Colonic mucosa (tissue), 4 donors: ENCODE measurements around the gene CACNA1H. TPM values are rescaled to one million over a fixed set of nuclear protein-coding genes. Genes with fewer than 3 reads are reported as not detected.

Experiments used
- DNase-seq: peaks from one replicate; pipeline ENCODE4 v3.0.0-alpha.2; 2020
- H3K27ac ChIP-seq: fragments of 200-600 bp; one replicate; pipeline ENCODE4 v1.8.0; 2021
- H3K27me3 ChIP-seq: fragments of 200-600 bp; one replicate; pipeline ENCODE4 v1.8.0; 2021
- H3K36me3 ChIP-seq: fragments of 200-600 bp; one replicate; pipeline ENCODE4 v1.8.0; 2021
- H3K4me1 ChIP-seq: fragments of 200-600 bp; one replicate; pipeline ENCODE4 v1.8.0; 2021; ENCODE audit warnings: mild to moderate bottlenecking
- H3K4me3 ChIP-seq: fragments of 200-600 bp; one replicate; pipeline ENCODE4 v1.8.0; 2021
- H3K9ac ChIP-seq, 2 donors: one replicate each; pipeline ENCODE4 v1.7.0; 2013; ENCODE audit warnings: control low read depth in 2 of 2, low read depth in 2 of 2, low read length in 2 of 2
- H3K9me3 ChIP-seq: fragments of 200-600 bp; one replicate; pipeline ENCODE4 v1.8.0; 2021
- intact Hi-C: fragments of 100-400 bp; cut with DNase I; formaldehyde crosslinking; loops from one replicate; pipeline ENCODE4 v1.14.1; 2022
- total RNA-seq, 2 donors: library from RNA; stranded (reverse); fragmentation: NEBNext Ultra II Directional in 1 of 2; extraction: Animal tissue kit (Norgen Biotek cat#: 25700) in 1 of 2; gene quantifications; one replicate each; pipeline ENCODE4 v1.2.1, GENCODE V29; 2021
- TF ChIP-seq, protein P1 (sequence below): fragments of 200-600 bp; IDR thresholded peaks from one replicate; pipeline ENCODE4 v1.8.0; 2022; ENCODE audit warnings: antibody characterized with exemption, mild to moderate bottlenecking
- donor health status: healthy.
- donor health status: DM: no; HTN: no; CAD: no.
- donor health status: DM: no; HTN: no; CAD: no.

CACNA1H gene
- total RNA-seq, 2 donors from 2014 or later: 2.1 to 14.6 TPM

DNA sequence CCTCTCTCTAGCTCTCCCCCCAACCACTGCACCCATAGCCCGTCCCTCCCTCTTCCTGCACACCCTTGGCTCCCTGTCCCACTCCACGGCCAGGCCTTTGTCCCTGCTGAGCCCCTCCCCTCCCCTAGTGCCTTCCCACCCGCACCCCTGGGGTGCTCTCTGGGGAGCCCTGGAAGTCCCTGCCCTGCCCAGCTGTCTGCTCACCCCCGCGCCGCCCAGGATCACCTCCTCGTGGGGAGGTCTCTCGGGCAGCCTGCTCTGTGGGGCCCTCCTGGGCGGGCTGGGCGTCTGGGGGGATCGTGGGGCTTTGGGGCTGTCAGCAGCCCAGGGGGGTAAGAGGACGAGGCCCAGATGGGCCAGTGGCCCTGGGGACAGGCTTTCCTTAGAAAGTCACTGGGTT is 18.1 kb downstream of the CACNA1H start:
- Histone ChIP-seq H3K36me3 (no peaks in the 10 kb centered on the region), H3K9me3 (no peaks in the 10 kb centered on the region), H3K27me3 (no peaks in the 10 kb centered on the region), H3K4me1 (no peaks in the 10 kb centered on the region), H3K27ac (peak overlapping the region; percentile 7), H3K4me3 (no peak overlapping the region), H3K9ac (no peak overlapping the region)
- TF ChIP-seq, protein P1, sequence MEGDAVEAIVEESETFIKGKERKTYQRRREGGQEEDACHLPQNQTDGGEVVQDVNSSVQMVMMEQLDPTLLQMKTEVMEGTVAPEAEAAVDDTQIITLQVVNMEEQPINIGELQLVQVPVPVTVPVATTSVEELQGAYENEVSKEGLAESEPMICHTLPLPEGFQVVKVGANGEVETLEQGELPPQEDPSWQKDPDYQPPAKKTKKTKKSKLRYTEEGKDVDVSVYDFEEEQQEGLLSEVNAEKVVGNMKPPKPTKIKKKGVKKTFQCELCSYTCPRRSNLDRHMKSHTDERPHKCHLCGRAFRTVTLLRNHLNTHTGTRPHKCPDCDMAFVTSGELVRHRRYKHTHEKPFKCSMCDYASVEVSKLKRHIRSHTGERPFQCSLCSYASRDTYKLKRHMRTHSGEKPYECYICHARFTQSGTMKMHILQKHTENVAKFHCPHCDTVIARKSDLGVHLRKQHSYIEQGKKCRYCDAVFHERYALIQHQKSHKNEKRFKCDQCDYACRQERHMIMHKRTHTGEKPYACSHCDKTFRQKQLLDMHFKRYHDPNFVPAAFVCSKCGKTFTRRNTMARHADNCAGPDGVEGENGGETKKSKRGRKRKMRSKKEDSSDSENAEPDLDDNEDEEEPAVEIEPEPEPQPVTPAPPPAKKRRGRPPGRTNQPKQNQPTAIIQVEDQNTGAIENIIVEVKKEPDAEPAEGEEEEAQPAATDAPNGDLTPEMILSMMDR: no peak
- DNase-seq: no peak
- intact Hi-C loops: no loop called here

DNA sequence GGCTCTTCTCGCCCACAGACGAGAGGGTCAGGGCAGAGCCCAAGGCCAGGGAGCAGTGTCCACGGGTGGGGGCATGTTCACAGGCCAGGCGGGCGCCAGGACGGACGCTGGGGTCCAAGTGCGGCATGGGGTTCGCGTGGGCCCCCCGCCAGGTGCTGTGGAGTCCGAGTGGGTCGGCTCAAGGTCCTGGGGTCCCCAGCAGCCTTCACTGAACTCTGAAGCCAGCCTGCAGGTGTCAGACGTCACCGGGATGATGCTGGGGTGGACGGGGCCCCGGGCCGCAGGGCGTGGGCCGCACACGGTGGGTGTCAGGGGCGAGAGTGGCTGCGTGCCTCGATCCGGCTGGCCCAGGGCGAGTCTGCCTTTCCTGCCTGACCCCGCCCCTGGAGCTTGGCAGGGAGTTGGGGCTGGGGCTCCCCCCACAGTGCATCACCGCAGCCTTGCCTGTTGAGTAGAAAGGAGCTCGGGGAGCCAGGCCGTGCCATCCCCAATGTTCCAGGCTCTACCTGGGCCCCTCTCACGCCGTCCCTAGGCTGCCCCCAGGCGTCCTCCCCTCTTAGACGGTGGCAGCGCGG is 19.0 kb downstream of the CACNA1H start:
- Histone ChIP-seq H3K9ac (no peak overlapping the region), H3K4me1 (no peaks in the 10 kb centered on the region), H3K9me3 (no peaks in the 10 kb centered on the region), H3K27ac (no peak overlapping the region), H3K27me3 (no peaks in the 10 kb centered on the region), H3K36me3 (no peaks in the 10 kb centered on the region), H3K4me3 (no peak overlapping the region)
- intact Hi-C loops: no loop called here
- no peak for DNase-seq
- TF ChIP-seq, protein P1: no peak

DNA sequence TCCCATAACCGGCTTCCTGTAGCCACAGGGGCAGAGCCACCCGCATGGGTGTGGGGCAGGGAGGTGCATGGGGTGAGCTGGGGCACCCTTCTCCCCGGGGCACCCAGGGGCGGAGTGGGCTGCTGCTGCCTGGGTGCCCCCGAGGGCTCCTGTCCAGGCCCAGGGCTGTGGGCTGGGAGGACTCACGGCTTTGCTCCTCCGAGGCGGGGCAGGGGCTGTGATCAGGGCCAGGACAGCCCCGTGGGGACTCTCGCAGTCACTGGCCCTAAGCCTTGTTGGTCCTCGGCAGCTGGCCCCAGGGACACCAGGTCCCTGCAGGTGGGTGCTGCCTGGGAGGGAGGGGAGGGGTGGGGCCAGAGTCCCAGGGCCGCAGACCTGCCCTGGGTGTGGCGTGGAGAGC is 19.7 kb downstream of the CACNA1H start:
- H3K27me3 ChIP-seq: no peaks in the 10 kb centered on the region
- no peaks in the 10 kb centered on the region for H3K36me3 ChIP-seq
- no peak overlapping the region for H3K27ac ChIP-seq
- no peaks in the 10 kb centered on the region for H3K4me1 ChIP-seq
- DNase-seq: no peak
- no peaks in the 10 kb centered on the region for H3K9me3 ChIP-seq
- TF ChIP-seq, protein P1: no peak
- intact Hi-C loops: no loop called here
- H3K9ac ChIP-seq: no peak overlapping the region
- no peak overlapping the region for H3K4me3 ChIP-seq

DNA sequence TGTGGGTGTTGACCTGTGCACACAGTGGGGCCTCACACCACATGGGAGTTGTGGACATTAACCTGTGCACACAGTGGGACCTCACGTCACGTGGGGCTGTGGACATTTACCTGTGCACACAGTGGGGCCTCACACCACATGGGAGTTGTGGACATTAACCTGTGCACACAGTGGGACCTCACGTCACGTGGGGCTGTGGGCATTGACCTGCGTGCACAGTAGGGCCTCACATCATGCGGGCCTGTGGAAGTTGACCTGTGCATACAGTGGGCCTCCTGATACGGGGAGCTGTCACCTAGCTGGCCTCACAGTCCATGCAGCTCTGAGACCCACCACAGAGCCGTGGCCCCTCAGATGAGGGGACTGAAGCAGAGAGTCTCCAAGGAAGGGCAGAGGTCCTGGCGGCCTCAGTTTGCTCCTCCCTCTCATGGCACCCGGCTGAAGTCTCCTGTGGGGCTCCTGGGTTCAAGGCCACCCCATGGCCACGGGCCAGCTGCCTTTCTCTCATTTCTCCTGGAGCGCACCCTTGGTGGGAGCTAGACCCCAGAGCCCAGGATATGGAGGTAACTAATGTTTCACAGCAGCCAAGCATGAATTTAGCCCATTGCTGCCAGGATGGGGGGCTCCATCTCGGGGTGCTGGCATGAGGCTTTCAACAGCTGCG is 21.0 kb downstream of the CACNA1H start:
- intact Hi-C loops: no loop called here
- TF ChIP-seq, protein P1: no peak
- Histone ChIP-seq H3K27me3 (no peaks in the 10 kb centered on the region), H3K9me3 (no peaks in the 10 kb centered on the region), H3K9ac (no peak overlapping the region), H3K4me3 (no peak overlapping the region), H3K27ac (no peak overlapping the region), H3K4me1 (no peaks in the 10 kb centered on the region), H3K36me3 (no peaks in the 10 kb centered on the region)
- no peak for DNase-seq

DNA sequence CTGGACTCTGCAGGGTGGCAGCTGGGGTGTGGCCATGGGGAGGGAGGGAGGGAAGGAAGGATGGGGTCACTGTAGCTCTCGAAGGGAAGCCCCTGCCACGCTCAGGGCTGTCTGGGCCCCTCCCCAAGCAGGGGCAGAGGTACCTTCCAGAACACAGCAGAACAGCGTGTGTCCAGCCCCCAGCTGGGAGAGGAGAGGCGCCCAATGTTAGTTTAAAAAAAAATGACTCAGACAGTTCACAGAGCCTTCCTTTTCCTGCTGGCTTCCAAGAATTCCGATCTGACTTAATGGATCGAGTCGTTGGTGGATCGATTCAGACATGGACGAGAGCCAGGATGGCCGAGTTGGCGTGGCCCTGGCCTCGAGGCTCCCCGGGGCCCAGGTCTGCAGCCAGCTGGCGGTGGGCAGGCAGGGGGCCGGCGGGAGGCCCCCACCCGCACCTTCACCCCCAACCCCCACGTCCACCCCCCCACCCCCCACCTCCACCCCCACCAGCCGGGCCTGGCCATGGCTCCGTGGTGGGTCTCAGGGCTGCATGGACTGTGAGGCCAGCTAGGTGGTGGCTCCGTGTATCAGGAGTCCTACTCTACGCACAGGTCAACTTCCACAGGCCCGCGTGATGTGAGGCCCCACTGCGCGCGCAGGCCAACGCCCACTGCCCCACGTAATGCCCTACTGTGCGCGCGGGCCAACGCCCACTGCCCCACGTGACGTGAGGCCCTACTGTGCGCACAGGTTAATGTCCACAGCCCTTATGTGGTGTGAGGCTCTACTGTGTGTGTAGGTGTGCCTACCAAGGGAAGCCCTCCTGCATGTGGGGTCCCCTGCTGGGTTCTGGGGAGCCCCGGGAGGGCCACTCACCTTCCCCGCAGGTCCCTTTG is 21.8 kb downstream of the CACNA1H start:
- intact Hi-C loops: no loop called here
- no peak overlapping the region for H3K4me3 ChIP-seq
- DNase-seq: no peak
- H3K36me3 ChIP-seq: no peaks in the 10 kb centered on the region
- H3K27me3 ChIP-seq: no peaks in the 10 kb centered on the region
- no peak overlapping the region for H3K27ac ChIP-seq
- H3K9me3 ChIP-seq: no peaks in the 10 kb centered on the region
- H3K9ac ChIP-seq: no peak overlapping the region
- no peaks in the 10 kb centered on the region for H3K4me1 ChIP-seq
- TF ChIP-seq, protein P1: no peak
